Measurements from ENCODE around the gene GUCD1.

DNA sequence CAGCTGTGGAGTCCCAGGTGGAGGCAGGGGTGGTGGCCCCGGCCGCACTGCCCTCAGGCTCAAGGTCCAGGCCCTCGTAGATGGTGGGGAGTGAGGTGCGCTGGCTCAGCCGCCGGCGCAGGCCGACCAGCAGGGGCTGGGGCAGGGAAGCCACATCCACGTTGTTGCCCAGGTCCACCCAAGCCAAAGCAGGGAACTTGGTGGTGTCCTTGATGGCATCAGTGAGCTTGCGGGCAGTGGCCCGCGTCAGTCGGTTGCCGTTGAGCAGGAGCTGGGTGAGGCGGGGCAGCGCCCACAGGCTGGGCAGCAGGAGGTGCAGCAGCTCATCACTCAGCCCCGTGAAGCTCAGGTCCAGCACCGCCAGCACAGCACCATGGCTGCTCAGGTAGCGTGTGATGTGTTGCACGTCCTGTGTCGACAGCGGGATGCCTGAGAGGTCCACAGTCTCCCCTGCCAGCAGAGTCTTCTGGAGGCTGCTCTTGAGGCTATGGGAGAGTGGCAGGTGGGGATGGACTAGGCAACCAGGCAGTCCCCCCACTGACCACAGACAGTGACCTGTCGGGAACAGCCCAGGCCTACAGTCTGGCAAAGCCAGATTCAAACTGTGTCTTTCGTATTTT is 31.1 kb upstream of the GUCD1 start:
- TF ChIP-seq, protein P1, sequence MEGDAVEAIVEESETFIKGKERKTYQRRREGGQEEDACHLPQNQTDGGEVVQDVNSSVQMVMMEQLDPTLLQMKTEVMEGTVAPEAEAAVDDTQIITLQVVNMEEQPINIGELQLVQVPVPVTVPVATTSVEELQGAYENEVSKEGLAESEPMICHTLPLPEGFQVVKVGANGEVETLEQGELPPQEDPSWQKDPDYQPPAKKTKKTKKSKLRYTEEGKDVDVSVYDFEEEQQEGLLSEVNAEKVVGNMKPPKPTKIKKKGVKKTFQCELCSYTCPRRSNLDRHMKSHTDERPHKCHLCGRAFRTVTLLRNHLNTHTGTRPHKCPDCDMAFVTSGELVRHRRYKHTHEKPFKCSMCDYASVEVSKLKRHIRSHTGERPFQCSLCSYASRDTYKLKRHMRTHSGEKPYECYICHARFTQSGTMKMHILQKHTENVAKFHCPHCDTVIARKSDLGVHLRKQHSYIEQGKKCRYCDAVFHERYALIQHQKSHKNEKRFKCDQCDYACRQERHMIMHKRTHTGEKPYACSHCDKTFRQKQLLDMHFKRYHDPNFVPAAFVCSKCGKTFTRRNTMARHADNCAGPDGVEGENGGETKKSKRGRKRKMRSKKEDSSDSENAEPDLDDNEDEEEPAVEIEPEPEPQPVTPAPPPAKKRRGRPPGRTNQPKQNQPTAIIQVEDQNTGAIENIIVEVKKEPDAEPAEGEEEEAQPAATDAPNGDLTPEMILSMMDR (IDR thresholded peaks at IDR 0.05; ENCODE audit: control extremely low read depth in 1 of 3, insufficient read depth in 1 of 3, low read depth in 1 of 3, low read length in 3 of 3), result no peak
- TF ChIP-seq EZH2 (IDR thresholded peaks at IDR 0.05; ENCODE audit: low read depth, low read length, severe bottlenecking) (no peak), JUND (IDR thresholded peaks at IDR 0.05; ENCODE audit: low read length) (no peak), MAFK (IDR thresholded peaks at IDR 0.05; ENCODE audit: low read depth, low read length) (no peak), EP300 (IDR thresholded peaks at IDR 0.05; ENCODE audit: borderline replicate concordance in 1 of 2, low read depth in 2 of 2, low read length in 2 of 2) (no peak), YY1 (IDR thresholded peaks at IDR 0.05; ENCODE audit: low read depth, low read length) (no peak), TAF1 (IDR thresholded peaks at IDR 0.05; ENCODE audit: low read depth, low read length) (no peak), POLR2A (IDR thresholded peaks at IDR 0.05; ENCODE audit: control extremely low read depth in 1 of 2, low read depth in 2 of 2, low read length in 2 of 2) (no peak), BACH1 (IDR thresholded peaks at IDR 0.05; ENCODE audit: low read length) (no peak)
